ENCODE measurements around the gene ACOX1. TPM values are rescaled to one million over a fixed set of nuclear protein-coding genes. Genes with fewer than 3 reads are reported as not detected.

The ACOX1 gene
- total RNA-seq, 1 donor from 2014 or later = 41.5 TPM

DNA sequence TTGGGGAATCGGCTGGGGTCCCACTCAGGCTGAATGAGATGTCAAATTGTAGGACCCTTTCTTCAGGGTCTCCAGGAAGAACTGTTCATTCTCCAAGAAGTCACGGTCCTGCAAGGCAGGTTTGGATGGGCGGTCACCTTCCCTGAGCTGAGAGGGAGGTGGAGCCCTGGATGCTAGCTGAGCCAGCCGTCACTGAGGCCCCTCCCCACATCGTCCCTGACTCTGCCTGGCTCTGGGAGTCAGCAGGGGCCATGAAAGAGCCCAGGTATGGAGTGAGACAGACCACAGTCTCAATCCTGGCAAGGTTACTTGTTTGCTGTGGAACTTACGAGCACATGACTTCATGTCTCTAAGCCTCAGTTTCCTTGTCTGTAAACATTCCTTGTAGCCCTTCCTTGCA lies 68.3 kb downstream of the ACOX1 start:
- no peak for DNase-seq (ENCODE audit: low read depth)

DNA sequence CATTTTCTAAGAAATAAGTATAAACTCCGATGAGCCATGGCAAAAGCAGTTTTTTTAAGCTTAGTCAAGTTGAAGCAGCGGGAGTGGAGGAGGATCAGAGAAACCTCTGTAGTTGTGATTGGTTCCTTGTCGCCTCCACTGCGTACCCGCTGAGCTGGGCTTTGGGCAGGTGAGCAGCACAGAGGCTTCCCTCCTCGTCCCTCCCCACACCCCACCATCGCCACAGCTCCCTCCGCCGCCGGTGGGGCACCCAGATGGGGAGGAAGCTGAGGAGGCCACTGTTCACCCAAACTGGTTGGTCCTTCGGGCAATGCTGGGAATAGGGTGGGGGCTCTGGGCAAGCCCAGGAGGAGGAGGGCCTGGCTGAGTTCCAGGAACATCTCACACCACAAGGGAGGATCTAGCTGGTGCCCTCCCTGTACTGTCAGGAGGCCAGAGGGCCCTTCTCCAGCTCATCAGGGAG lies 69.1 kb downstream of the ACOX1 start:
- DNase-seq (ENCODE audit: low read depth) = no peak

DNA sequence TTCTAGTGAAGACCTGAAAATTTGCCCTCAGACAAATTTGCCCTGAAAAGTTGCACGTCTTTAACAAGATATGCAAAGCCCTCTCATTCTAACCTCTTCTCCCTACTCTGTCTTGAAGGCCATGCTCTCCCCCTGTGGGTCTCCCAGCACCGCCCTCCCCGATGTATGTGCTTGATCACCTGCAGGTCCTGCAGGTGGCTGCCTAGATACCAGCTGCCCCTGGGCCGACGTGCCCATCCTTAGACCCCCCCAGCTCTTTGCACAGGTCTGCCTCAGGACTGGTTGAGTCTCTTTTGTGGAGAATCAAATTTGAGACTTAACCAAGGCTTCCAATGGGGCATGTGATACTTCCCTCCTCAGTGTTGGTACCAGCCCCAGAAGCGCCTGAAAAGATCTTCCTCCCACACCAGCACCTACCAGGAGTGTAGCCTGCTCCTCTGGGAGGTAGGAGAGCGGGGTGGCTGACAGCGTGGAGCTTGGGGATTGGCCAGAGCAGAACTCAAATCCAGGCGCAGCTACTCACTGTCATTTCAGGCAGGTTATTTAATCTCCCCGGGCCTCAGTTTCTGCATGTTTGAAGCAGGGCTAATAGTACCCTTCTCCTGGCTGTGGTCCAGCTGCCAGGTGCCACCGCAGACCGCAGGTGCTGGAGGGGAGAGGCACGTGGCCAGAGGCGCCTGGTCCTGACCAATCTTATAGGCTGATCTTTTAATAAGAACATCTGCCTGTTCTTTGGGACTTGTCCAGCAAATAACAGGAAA lies 69.7 kb downstream of the ACOX1 start:
- DNase-seq (ENCODE audit: low read depth) = no peak

DNA sequence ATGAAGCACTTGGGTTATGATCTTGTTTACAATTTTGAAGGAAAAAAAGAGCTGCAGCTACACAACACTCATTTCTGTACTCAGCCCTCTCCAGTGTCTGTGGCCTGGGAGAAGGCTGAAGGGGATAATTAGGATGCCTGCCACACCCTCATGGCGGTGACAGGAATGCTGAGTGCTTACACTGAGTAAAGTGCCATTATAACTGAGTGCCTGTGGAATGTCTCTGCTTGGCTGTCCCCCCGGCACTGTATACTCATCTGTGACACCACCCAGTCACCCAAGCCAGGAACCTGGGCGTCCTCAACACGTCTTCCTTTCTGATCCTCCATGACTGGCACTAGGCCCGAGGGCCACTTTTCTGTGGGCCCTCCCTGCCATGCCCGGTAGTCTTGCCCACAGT lies 70.8 kb downstream of the ACOX1 start:
- DNase-seq (ENCODE audit: low read depth) = peak; percentile 85

DNA sequence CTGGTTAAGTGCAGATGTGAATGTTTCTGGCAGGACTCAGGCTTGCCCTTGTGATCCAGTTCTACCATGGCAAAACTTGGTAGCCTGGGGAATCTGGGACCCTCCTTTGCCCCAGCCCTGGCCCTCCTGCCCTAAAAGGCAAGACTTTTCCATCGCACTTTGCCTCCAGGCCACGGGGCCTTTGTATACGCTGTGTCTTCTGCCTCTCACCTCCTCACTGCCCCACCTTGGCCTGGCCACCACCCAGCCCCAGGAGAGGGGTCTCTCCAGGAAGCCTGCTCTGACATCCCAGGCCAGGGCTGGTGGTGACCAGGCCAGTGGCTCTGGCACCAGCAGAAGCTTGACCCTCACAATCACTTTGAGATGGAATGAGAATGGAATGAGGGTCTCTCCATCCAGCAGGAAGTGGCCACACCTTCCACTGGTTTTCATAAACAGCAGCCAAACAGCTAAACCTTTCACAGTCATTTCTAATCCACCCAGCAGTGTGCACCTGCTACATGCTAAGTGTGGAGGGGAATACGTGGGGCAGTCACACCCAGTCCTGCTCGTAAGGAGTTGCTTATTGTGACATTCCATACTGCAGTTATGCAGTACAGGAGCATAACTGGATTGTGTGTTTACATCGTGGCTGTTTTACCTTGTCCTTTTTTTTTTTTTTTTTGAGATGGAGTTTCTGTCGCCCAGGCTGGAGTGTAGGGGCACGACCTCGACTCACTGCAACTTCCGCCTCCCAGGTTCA lies 72.7 kb downstream of the ACOX1 start:
- DNase-seq (ENCODE audit: low read depth) = no peak

DNA sequence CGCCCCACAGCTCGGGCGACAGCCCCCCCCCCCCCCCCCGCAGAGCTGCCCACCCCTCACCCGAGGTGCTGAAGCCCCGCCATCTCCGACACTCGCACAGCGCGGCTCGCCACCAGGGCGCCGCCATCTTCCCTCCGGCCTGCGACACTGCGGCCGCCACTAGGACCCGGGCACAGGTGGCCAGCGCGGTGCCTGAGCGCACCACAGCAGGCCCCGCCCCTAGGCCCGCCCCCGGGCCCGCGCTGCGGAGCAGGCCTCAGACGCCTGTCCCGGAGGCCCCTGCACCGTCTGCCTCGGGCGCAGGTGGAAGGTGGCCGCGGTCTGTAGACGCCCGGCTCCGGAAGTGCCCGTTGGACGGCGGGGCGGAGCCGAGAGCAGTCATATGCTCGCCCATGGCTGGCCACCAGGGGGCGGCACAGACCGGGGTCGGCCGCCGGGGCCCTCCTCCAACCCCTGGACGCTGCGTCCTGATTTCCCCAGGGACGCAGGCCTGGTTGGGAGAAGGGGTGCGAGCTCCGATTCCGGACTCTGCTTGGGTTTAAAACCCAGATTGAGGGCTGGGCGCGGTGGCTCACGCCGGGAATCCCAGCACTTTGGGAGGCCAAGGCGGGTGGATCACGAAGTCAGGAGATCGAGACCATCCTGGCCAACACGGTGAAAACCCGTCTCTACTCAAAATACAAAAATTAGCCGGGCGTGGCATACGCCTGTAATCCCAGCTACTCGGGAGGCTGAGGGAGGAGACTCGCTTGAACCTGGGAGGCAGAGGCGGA lies 74.0 kb downstream of the ACOX1 start, which contains the start of gene MRPL38:
MRPL38 (minus strand) TSS at position 136 of the 773 bp plus-strand sequence; CDS start at position 127, 9 bp downstream.
- peak; percentile 93 for DNase-seq (ENCODE audit: low read depth)

DNA sequence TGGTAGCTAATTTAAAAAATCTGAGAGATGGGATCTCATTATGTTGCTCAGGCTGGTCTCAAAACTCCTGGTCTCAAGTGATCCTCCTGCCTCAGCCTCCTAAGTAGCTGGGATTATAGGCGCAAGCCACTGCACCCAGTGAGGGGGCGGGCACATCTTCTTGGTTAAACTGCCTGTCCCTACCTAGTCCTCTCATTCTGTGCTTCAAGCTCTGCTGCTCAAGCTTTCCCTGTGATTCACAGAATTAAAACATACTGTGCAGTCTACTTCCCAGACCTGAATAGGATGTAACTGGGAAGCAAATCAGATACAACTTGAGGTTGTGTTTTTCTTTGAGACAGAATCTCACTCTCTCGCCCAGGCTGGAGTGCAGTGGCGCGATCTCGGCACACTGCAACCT lies 76.6 kb downstream of the ACOX1 start:
- no peak for DNase-seq (ENCODE audit: low read depth)

DNA sequence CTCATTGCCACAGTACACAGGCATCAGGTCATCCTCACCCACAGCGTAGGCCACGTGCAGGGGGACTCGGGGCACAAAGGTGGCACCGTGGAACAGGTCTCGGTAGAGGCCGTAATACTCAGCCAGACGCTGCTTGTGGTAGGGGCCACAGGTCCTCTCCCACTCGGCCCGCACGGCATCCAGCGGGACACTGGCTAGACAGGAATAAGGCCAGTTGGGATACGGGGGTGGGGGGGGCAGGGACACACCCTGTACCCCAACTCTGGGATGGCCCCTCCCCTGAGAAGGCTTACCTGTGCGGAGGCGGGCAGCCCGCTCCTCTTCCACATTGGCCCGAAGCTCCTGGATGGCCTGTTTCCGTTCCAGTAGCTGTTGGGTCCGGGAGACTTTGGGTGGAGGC lies 77.2 kb downstream of the ACOX1 start:
- DNase-seq (ENCODE audit: low read depth) = no peak

DNA sequence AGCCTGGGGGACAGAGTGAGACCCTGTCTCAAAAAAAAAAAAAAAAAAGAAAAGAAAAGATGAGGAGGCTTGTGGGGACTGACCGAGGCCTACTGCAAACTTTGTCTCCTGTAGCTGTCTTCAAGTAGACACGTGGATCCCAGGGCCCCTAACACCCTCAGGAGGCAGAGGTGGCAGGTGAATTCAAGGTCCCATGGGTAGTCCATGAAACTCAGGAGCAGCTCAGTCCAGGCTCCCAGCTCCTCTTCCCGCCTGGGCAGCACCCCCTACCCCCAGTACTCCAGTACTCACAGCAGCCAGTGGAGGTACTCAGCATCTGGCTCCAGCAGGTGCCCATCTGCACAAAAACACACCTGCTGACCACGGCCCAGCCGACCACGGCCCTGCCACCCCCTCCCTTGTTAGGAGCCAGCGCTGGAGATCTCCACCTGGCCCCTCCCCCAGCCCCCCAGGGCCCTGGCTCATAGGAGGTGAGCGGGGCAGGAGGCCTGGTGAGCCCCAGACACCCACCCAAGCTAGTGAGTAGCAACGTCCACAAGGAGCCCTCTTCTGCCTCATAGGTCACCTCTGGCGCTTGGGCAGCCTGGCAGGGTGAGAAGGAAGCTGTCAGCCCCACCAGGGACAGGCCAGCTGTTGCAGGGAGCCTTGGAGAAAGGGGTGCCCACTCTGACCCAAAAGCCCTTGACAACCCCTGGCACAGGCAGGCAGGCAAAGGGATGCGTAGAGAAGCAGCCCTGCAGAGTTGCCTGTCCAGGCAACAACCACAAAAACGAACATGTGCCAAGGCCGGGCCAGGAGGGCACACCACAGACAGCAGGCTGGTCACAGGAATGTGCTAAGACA lies 78.1 kb downstream of the ACOX1 start:
- DNase-seq (ENCODE audit: low read depth) = no peak

DNA sequence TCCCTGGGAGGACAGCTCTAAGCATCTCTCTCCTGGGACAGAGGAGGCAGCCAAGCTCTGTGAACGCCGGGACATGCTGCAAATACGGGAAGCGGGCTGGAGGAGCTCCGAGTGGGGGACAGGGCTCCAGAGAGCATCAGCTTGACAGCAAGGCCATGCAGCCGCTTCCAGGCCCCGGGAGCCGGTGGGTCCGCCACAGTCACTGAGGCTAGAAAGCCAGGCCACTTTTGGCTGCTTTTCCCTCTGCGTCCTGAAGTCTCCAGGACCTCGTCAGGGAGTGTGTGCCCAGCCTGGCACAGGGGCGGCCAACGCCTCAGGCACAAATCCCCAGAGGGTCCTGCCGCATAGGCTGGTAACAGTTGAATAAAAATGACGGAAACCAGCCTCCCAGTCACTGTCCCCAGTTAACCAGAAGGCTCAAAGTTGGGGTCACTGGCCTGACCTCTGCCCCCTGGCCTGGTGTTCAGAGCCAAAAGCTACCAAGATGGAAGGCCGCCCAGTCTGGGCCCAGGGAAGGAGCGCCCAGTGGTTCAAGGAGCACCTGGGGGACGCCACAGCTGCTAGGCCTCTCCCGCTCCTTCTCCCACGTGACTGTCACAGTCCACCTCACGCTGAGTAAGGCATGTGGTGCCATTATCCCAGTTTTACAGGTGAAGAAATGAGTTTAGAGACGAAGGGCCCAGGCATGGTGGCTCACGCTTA lies 79.0 kb downstream of the ACOX1 start:
- no peak for DNase-seq (ENCODE audit: low read depth)

DNA sequence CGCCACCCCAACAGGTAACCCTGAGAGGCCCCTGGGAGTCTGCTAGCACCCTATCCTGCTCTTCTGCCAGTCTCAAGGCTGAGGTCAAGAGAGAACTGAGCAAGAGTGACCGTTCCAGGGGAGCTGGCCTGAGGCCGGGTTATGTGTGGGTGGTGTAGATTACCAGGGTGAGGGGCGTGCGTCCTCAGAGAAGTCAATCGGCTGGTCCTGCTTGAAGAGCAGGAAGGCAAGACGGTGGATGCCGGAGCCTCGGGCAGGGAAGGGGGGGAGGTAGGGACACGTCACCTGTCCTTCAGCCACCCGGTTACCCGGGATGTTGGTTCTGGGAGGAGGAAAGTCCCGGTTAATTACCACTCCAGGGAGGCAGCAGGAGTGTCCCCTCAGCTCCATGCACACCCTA lies 79.6 kb downstream of the ACOX1 start:
- no peak for DNase-seq (ENCODE audit: low read depth)

DNA sequence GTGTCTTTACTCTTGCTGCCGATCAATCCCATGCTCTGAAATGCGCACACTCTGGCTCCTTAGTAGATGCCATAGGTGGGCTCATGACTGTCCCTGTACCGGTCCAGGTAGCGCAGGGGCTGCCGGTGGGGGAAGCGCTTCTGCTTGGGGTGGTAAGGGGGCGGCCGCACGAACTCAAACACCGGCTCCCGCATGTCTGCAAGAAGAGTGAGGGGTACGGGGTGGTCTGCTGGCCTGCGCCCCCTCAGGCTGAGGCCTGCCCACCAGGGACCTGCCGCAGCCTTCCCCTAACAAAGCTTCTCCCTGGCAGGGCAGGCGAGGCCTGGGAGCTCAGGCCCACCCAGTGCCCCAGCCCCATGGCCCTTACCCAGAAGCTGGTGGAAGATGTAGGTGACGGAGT lies 80.2 kb downstream of the ACOX1 start:
- no peak for DNase-seq (ENCODE audit: low read depth)

DNA sequence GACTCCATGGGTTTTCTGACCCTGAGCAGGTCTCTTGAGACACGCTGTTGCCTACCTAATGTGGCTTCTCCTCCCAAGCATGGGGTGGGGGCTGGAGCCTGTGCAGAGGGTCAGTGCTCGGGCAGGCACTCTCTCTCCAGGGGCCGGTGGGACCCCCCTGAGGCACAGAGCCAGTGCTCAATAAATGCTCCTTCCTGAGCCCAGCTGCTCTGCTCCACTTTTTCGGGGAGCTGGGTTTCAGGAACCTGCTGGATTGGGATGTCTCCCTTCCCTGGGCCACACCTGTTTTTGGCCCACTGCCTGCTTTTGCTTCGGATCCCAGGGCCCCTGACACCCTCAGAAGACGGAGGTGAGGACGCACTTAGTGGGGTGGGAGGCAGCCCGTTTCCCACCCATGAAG lies 80.9 kb downstream of the ACOX1 start:
- no peak for DNase-seq (ENCODE audit: low read depth)

DNA sequence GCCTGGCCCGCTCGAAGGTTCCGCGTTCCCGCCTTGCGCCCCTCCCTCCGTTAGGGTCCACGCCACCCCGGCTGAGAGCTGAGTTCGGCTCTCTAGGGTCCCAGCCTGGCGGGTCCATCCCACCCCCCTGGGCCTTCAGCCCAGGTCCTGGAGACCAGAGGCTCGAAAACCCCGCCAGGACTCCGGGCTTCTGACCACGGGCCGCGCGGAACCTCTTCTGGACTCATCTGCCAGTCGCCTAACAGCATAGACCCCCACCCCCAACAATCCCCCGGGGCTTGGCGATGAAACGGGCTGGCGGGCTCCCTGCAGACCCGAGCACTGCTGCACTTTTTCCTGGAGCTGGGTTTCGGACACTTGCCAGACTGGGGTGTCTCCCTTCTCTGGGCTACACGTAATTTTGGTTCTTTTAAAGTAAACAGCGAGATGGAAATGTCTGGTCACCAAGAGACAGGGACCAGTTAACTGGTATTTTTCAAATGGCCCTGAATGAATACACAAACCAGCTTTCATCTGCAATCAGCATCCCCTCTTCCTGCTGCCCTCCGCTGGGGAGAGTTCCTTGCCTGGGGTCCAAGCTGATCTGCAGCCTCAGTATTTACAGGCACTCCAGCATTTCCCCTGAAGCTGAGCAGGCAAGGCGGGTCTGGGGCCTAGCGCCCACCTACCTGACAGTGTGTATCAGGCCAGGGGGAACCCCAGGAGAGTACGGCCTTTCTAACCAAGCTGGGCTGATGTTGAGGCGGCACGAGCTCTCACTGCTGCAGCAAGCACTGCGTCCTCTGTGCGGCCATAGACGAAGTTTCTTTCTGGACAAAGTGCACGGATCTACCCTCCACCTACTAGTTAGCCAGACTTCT lies 81.6 kb downstream of the ACOX1 start:
- no peak for DNase-seq (ENCODE audit: low read depth)

DNA sequence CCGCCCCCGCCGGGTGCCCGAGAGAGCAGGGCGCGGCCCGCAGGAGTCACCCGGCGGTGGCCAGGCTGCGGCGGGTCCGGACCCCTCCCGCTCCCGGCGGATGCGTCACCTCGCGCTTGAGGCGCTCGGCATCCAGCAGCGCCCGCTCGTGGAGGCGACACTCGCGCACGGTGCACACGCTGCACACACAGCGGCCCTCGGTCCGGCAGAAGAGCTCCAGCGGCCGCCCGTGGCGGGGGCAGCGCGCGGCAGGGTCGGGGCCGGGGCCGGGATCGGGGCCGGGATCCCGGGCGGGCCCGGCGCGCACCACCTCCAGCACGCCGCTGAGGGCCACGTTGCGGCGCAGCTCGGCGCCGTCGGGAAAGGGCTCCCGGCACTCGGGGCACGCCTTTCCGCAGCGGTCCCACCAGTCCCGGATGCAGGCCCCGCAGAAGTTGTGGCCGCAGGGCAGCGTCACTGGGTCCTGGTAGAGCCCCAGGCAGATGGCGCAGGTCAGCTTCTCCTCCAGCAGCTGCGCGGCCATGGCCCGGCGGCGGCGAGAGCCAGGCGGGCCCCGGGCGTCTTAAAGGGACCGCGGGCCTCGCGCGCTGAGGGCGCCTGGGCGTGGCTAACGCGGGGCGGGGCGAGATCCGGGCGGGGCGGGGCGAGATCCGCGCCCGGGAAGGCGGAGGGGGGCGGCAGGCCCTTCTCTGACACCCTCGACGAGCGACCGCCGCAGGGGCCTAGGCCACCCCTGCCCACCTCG lies 82.4 kb downstream of the ACOX1 start, which contains the start of gene TRIM65:
TRIM65 (minus strand) TSS at position 537 of the 745 bp plus-strand sequence; CDS start at position 523, 14 bp downstream.
- peak; percentile 86 for DNase-seq (ENCODE audit: low read depth)

DNA sequence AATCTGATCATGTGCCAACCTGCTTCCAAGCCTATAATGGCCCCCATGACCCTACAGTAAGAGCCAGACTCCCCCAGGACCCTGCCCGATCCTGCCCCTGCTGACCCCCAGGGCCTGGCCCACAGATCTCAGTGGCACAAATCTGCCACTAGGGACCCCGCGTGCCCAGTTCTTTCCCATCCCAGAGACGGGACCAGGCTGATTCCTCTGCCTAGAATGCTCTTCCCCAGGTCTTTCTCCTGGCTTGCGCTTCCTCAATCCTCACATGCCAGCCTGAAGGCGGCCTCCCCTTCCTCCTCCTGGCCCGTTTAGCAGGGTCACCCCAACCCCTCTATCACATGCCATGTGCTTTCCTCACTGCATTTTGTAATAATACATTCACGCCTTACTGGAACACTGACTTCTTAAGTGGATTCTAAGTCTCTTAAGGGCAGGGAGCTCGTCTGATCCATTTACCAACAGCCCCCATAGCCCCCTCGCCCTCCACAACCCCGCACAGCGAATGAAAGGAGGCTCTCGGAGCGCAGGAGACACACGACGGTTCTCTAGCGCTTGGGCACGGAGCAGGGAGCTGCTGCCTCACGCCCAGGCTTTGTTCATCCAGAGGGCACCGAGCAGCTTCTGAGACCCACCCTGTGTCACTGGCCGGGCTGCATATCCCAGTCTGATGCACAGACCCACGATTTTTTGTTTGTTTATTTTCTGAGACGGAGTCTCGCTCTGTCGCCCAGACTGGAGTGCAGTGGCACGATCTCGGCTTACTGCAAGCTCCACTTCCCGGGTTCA lies 83.4 kb downstream of the ACOX1 start:
- DNase-seq (ENCODE audit: low read depth) = no peak

DNA sequence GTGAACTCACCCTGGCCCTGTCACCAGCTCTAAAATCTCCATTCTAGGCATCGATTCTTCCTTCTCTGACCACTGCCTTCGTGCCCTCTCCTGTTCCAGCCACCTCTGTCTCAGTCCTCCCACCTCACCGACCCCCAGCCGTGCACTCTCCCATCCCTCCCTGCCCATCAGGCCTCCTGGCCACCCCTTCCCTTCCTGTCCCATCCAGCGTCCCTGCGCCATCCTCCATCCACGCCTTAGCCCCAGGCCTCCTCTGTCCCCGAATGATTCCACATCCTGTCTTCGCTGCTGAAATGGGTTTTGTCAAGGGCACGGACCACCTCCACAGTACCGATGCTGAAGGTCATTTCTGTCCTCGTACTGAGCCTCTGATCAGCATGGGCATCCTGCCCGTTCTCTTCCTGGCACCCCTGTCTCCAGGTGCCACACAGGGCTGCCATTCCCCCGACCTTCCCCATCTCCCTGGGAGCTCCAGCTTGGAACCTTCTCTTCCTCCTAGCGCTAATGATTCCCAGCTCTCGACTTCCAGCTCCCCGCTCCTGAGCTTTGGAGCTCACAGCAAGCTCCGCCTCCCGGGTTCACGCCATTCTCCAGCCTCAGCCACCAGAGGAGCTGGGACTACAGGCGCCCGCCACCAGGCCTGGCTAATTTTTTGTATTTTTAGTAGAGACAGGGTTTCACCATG lies 84.8 kb downstream of the ACOX1 start:
- no peak for DNase-seq (ENCODE audit: low read depth)

Measured in myocyte (in vitro differentiated cells).